ENCODE measurements around the gene DPH1.

Gene DPH1

GRCh38 chr17:2040219-2040827, 10.4 kb downstream of the DPH1 start:
- Histone ChIP-seq H3K9me3 (ENCODE audit: control insufficient read depth, low read length) (no peaks in the 10 kb centered on the region), H3K27ac (ENCODE audit: insufficient read depth, low read length, poor library complexity, severe bottlenecking) (no peak overlapping the region), H3K4me3 (ENCODE audit: insufficient read depth, low read depth, low read length, poor library complexity, severe bottlenecking) (no peak overlapping the region), H3K36me3 (ENCODE audit: control insufficient read depth, insufficient read depth, low read length) (peaks cover 42% of the 10 kb centered on the region), H3K4me1 (ENCODE audit: control insufficient read depth, insufficient read depth, low read length, poor library complexity, severe bottlenecking) (peaks cover 14% of the 10 kb centered on the region), H3K27me3 (replicated peaks; ENCODE audit: control insufficient read depth, insufficient read depth, low read length, poor library complexity, severe bottlenecking) (no peaks in the 10 kb centered on the region)
- DNase-seq, result no peak

- Histone ChIP-seq H3K4me1 (ENCODE audit: control insufficient read depth, insufficient read depth, low read length, poor library complexity, severe bottlenecking) (peaks cover 14% of the 10 kb centered on the region), H3K4me3 (ENCODE audit: insufficient read depth, low read depth, low read length, poor library complexity, severe bottlenecking) (peak overlapping the region; percentile 80), H3K9me3 (ENCODE audit: control insufficient read depth, low read length) (no peaks in the 10 kb centered on the region), H3K27ac (ENCODE audit: insufficient read depth, low read length, poor library complexity, severe bottlenecking) (peak overlapping the region; percentile 91), H3K27me3 (replicated peaks; ENCODE audit: control insufficient read depth, insufficient read depth, low read length, poor library complexity, severe bottlenecking) (no peaks in the 10 kb centered on the region), H3K36me3 (ENCODE audit: control insufficient read depth, insufficient read depth, low read length) (peaks cover 36% of the 10 kb centered on the region)
- no peak for DNase-seq
Measured at GRCh38 chr17:2040942-2041560, 11.1 kb downstream of the DPH1 start.

GRCh38 chr17:2041561-2042389, 11.8 kb downstream of the DPH1 start, which contains the start of gene OVCA2:
Gene OVCA2, plus strand, starts transcription at chr17:2042022. Its CDS starts 26 bp downstream, at chr17:2042048.
- Histone ChIP-seq H3K9me3 (ENCODE audit: control insufficient read depth, low read length) (no peaks in the 10 kb centered on the region), H3K4me3 (ENCODE audit: insufficient read depth, low read depth, low read length, poor library complexity, severe bottlenecking) (peak within 1 kb of the TSS; percentile 80), H3K27ac (ENCODE audit: insufficient read depth, low read length, poor library complexity, severe bottlenecking) (peak within 1 kb of the TSS; percentile 91), H3K36me3 (ENCODE audit: control insufficient read depth, insufficient read depth, low read length) (peaks cover 29% of the 10 kb centered on the region), H3K4me1 (ENCODE audit: control insufficient read depth, insufficient read depth, low read length, poor library complexity, severe bottlenecking) (peaks cover 14% of the 10 kb centered on the region), H3K27me3 (replicated peaks; ENCODE audit: control insufficient read depth, insufficient read depth, low read length, poor library complexity, severe bottlenecking) (no peaks in the 10 kb centered on the region)
- peak; percentile 94 to 97 (median 96) for DNase-seq

DNA sequence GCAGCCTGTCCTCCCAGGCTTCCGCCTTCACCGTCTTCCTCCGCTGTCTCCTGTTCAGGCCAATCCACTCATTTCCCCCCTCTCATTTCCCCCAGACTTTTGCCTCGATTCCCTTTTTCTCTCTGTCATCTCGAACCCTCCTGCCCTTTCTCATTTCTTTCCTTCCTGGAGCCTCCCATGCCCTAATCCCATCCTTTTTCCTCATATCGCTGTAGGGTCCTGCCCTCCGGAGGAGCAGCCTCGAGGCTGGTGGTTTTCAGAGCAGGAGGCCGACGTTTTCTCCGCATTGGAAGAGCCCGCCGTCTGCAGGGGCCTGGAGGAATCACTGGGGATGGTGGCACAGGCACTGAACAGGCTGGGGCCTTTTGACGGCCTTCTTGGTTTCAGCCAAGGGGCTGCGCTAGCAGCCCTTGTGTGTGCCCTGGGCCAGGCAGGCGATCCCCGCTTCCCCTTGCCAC, 12.5 kb downstream of the DPH1 start:
- Histone ChIP-seq H3K4me3 (ENCODE audit: insufficient read depth, low read depth, low read length, poor library complexity, severe bottlenecking) (peak overlapping the region; percentile 80), H3K27ac (ENCODE audit: insufficient read depth, low read length, poor library complexity, severe bottlenecking) (peak overlapping the region; percentile 91), H3K27me3 (replicated peaks; ENCODE audit: control insufficient read depth, insufficient read depth, low read length, poor library complexity, severe bottlenecking) (no peaks in the 10 kb centered on the region), H3K4me1 (ENCODE audit: control insufficient read depth, insufficient read depth, low read length, poor library complexity, severe bottlenecking) (peaks cover 14% of the 10 kb centered on the region), H3K9me3 (ENCODE audit: control insufficient read depth, low read length) (no peaks in the 10 kb centered on the region), H3K36me3 (ENCODE audit: control insufficient read depth, insufficient read depth, low read length) (peaks cover 22% of the 10 kb centered on the region)
- no peak for DNase-seq

DNA sequence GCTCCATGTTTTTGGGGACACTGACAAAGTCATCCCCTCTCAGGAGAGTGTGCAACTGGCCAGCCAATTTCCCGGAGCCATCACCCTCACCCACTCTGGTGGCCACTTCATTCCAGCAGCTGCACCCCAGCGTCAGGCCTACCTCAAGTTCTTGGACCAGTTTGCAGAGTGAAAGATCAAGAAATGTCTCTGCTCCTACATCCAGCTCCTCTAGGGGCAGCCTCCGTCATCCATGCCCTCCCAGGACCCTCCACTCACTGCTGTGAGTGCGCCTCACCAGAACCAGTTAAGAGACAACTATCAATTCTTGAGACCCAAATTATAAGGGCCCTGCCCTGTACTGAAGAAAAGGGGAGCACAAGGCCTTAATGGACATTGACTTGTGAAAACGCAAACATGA, 13.0 kb downstream of the DPH1 start:
- Histone ChIP-seq H3K36me3 (ENCODE audit: control insufficient read depth, insufficient read depth, low read length) (peaks cover 18% of the 10 kb centered on the region), H3K27me3 (replicated peaks; ENCODE audit: control insufficient read depth, insufficient read depth, low read length, poor library complexity, severe bottlenecking) (no peaks in the 10 kb centered on the region), H3K4me1 (ENCODE audit: control insufficient read depth, insufficient read depth, low read length, poor library complexity, severe bottlenecking) (peaks cover 14% of the 10 kb centered on the region), H3K27ac (ENCODE audit: insufficient read depth, low read length, poor library complexity, severe bottlenecking) (peak overlapping the region; percentile 91), H3K9me3 (ENCODE audit: control insufficient read depth, low read length) (no peaks in the 10 kb centered on the region), H3K4me3 (ENCODE audit: insufficient read depth, low read depth, low read length, poor library complexity, severe bottlenecking) (no peak overlapping the region)
- no peak for DNase-seq

GRCh38 chr17:2043785-2044184, 13.8 kb downstream of the DPH1 start:
- Histone ChIP-seq H3K36me3 (ENCODE audit: control insufficient read depth, insufficient read depth, low read length) (peaks cover 13% of the 10 kb centered on the region), H3K4me3 (ENCODE audit: insufficient read depth, low read depth, low read length, poor library complexity, severe bottlenecking) (no peak overlapping the region), H3K27ac (ENCODE audit: insufficient read depth, low read length, poor library complexity, severe bottlenecking) (no peak overlapping the region), H3K9me3 (ENCODE audit: control insufficient read depth, low read length) (no peaks in the 10 kb centered on the region), H3K27me3 (replicated peaks; ENCODE audit: control insufficient read depth, insufficient read depth, low read length, poor library complexity, severe bottlenecking) (no peaks in the 10 kb centered on the region), H3K4me1 (ENCODE audit: control insufficient read depth, insufficient read depth, low read length, poor library complexity, severe bottlenecking) (peaks cover 17% of the 10 kb centered on the region)
- no peak for DNase-seq

DNA sequence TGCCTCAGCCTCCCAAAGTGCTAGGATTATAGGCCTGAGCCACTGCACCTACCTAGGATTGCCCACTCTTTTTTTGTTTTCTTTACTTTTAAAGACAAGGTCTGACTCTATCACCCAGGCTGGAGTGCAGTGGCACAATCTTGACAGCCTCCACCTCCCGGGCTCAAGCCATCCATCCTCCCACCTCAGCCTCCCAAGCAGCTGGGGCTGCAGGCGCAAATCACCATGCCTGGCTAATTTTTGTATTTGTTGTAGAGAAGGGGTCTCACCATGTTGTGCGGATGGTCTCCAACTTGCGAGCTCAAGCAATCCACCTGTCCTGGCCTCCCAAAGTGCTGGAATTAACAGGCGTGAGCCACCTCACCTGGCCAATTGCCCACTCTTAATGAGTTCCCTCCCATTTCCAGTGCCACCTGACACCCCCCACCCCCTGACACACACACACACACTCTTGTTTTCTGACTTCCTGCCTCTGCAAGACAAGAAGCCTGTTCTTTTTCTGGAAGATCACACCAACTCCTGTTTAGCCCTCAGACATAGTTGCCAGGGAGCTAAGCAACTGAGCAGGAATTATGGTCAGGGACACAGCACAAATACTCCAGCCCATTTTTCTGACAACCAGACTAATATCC, 14.4 kb downstream of the DPH1 start:
- no peak overlapping the region for H3K4me3 ChIP-seq (ENCODE audit: insufficient read depth, low read depth, low read length, poor library complexity, severe bottlenecking)
- peaks cover 13% of the 10 kb centered on the region for H3K36me3 ChIP-seq (ENCODE audit: control insufficient read depth, insufficient read depth, low read length)
- no peaks in the 10 kb centered on the region for H3K9me3 ChIP-seq (ENCODE audit: control insufficient read depth, low read length)
- no peak for DNase-seq
- no peaks in the 10 kb centered on the region for H3K27me3 ChIP-seq (replicated peaks; ENCODE audit: control insufficient read depth, insufficient read depth, low read length, poor library complexity, severe bottlenecking)
- peaks cover 23% of the 10 kb centered on the region for H3K4me1 ChIP-seq (ENCODE audit: control insufficient read depth, insufficient read depth, low read length, poor library complexity, severe bottlenecking)
- no peak overlapping the region for H3K27ac ChIP-seq (ENCODE audit: insufficient read depth, low read length, poor library complexity, severe bottlenecking)

- no peak overlapping the region for H3K27ac ChIP-seq (ENCODE audit: insufficient read depth, low read length, poor library complexity, severe bottlenecking)
- peaks cover 30% of the 10 kb centered on the region for H3K4me1 ChIP-seq (ENCODE audit: control insufficient read depth, insufficient read depth, low read length, poor library complexity, severe bottlenecking)
- H3K36me3 ChIP-seq (ENCODE audit: control insufficient read depth, insufficient read depth, low read length), result peaks cover 13% of the 10 kb centered on the region
- H3K4me3 ChIP-seq (ENCODE audit: insufficient read depth, low read depth, low read length, poor library complexity, severe bottlenecking), result no peak overlapping the region
- no peaks in the 10 kb centered on the region for H3K9me3 ChIP-seq (ENCODE audit: control insufficient read depth, low read length)
- H3K27me3 ChIP-seq (replicated peaks; ENCODE audit: control insufficient read depth, insufficient read depth, low read length, poor library complexity, severe bottlenecking), result no peaks in the 10 kb centered on the region
- DNase-seq, result no peak
Measured at GRCh38 chr17:2047590-2047989, 17.6 kb downstream of the DPH1 start.

DNA sequence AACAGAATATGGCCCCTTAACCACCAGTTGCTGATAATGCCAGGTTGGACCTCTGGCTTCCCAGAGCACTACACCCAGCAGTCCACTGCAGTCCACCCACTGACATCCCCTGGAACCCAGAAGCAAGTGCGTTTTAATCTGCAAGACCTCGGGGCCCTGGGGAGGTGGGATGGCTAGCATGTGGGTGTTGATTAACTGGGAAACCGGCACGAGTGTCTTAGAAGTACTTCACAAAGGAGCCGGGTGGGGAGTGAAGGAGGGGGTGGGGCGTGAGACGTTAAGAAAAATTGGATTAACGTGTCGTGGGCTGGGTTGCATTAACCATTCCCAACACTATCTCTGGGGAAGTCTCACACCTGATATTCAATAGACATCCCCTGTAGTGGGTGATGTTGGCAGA, 18.9 kb downstream of the DPH1 start:
- peaks cover 2% of the 10 kb centered on the region for H3K36me3 ChIP-seq (ENCODE audit: control insufficient read depth, insufficient read depth, low read length)
- H3K4me3 ChIP-seq (ENCODE audit: insufficient read depth, low read depth, low read length, poor library complexity, severe bottlenecking), result peak overlapping the region; percentile 76
- DNase-seq, result no peak
- H3K9me3 ChIP-seq (ENCODE audit: control insufficient read depth, low read length), result no peaks in the 10 kb centered on the region
- H3K27me3 ChIP-seq (replicated peaks; ENCODE audit: control insufficient read depth, insufficient read depth, low read length, poor library complexity, severe bottlenecking), result no peaks in the 10 kb centered on the region
- H3K27ac ChIP-seq (ENCODE audit: insufficient read depth, low read length, poor library complexity, severe bottlenecking), result no peak overlapping the region
- H3K4me1 ChIP-seq (ENCODE audit: control insufficient read depth, insufficient read depth, low read length, poor library complexity, severe bottlenecking), result peaks cover 37% of the 10 kb centered on the region
